SK-N-SH treated with all-trans-retinoic acid at 6 μM for 48 hours (cell line): Measurements from ENCODE around the gene UBE3C.
A peak's percentile ranks its signal among the peaks of the same experiment; 100 is the strongest.

Source experiments
- ATAC-seq: fragments of 200-7000 bp; cut with Tn5 transposase; 3 replicates; pipeline ENCODE4 v1.9.1; 2020; ENCODE audit warnings: mild to moderate bottlenecking, moderate library complexity
- BACH2 ChIP-seq: fragments of 250-450 bp; sonication (Bioruptor Pico); IDR thresholded peaks from 2 replicates; pipeline ENCODE4 v1.9.0; 2021; ENCODE audit warnings: mild to moderate bottlenecking, borderline replicate concordance
- CSDC2 ChIP-seq: fragments of 250-450 bp; sonication (Bioruptor Pico); IDR thresholded peaks from 2 replicates; pipeline ENCODE4 v1.5.0; 2020; ENCODE audit warnings: mild to moderate bottlenecking, moderate library complexity
- ESRRG ChIP-seq: fragments of 250-450 bp; sonication (Bioruptor Pico); IDR thresholded peaks from 2 replicates; pipeline ENCODE4 v1.6.1; 2021; ENCODE audit warnings: mild to moderate bottlenecking
- GLIS3 ChIP-seq: fragments of 250-450 bp; sonication (Bioruptor Pico); IDR thresholded peaks from 2 replicates; pipeline ENCODE4 v1.5.0; 2020; ENCODE audit warnings: mild to moderate bottlenecking, moderate library complexity
- ISL1 ChIP-seq: fragments of 250-450 bp; sonication (Bioruptor Pico); IDR thresholded peaks from 2 replicates; pipeline ENCODE4 v2.1.2; 2022; ENCODE audit warnings: mild to moderate bottlenecking, moderate library complexity
- OSR1 ChIP-seq: fragments of 250-450 bp; sonication (Bioruptor Pico); IDR thresholded peaks from 2 replicates; pipeline ENCODE4 v1.8.0; 2022; ENCODE audit warnings: moderate library complexity, mild to moderate bottlenecking, inconsistent platforms
- POU6F1 ChIP-seq: fragments of 250-450 bp; sonication (Bioruptor Pico); IDR thresholded peaks from 2 replicates; pipeline ENCODE4 v1.8.0; 2021; ENCODE audit warnings: low read depth, mild to moderate bottlenecking, moderate library complexity, borderline replicate concordance
- PPARA ChIP-seq: fragments of 250-450 bp; sonication (Bioruptor Pico); IDR thresholded peaks from 2 replicates; pipeline ENCODE4 v1.5.0; 2020; ENCODE audit warnings: mild to moderate bottlenecking, borderline replicate concordance
- RARB ChIP-seq: fragments of 250-450 bp; sonication (Bioruptor Pico); IDR thresholded peaks from 2 replicates; pipeline ENCODE4 v1.8.0; 2021; ENCODE audit warnings: mild to moderate bottlenecking, moderate library complexity
- SNAI2 ChIP-seq: fragments of 250-450 bp; sonication (Bioruptor Pico); IDR thresholded peaks from 2 replicates; pipeline ENCODE4 v1.5.0; 2020; ENCODE audit warnings: mild to moderate bottlenecking, moderate library complexity
- TCF4 ChIP-seq: fragments of 250-450 bp; sonication (Bioruptor Pico); IDR thresholded peaks from 2 replicates; pipeline ENCODE4 v1.8.0; 2021; ENCODE audit warnings: mild to moderate bottlenecking, moderate library complexity, borderline replicate concordance
- TOX ChIP-seq: fragments of 250-450 bp; sonication (Bioruptor Pico); IDR thresholded peaks from 2 replicates; pipeline ENCODE4 v1.8.0; 2021; ENCODE audit warnings: mild to moderate bottlenecking, moderate library complexity, borderline replicate concordance
- ZC3H10 ChIP-seq: fragments of 250-450 bp; sonication (Bioruptor Pico); IDR thresholded peaks from 2 replicates; pipeline ENCODE4 v1.5.1; 2021; ENCODE audit warnings: mild to moderate bottlenecking, moderate library complexity
- ZFP30 ChIP-seq: fragments of 450-650 bp; formaldehyde crosslinking; IDR thresholded peaks from 2 replicates; pipeline ENCODE4 v1.5.0; 2022; ENCODE audit warnings: mild to moderate bottlenecking, moderate library complexity
- ZNF70 ChIP-seq: fragments of 450-650 bp; formaldehyde crosslinking; IDR thresholded peaks from 2 replicates; pipeline ENCODE4 v1.5.0; 2020; ENCODE audit warnings: mild to moderate bottlenecking, moderate library complexity
- ZNF8 ChIP-seq: fragments of 450-650 bp; formaldehyde crosslinking; IDR thresholded peaks from 2 replicates; pipeline ENCODE4 v1.5.0; 2020; ENCODE audit warnings: mild to moderate bottlenecking, moderate library complexity
- TF ChIP-seq, protein P1 (sequence below): fragments of 250-450 bp; sonication (Bioruptor Pico); IDR thresholded peaks from 2 replicates; pipeline ENCODE4 v1.5.0; 2020; ENCODE audit warnings: mild to moderate bottlenecking, moderate library complexity
- TF ChIP-seq, protein P2 (sequence below): fragments of 250-450 bp; sonication (Bioruptor Pico); IDR thresholded peaks from 2 replicates; pipeline ENCODE4 v1.5.1; 2020; ENCODE audit warnings: low read depth, mild to moderate bottlenecking, moderate library complexity
- TF ChIP-seq, protein P3 (sequence below): fragments of 250-450 bp; sonication (Bioruptor Pico); IDR thresholded peaks from 2 replicates; pipeline ENCODE4 v1.8.0; 2020; ENCODE audit warnings: mild to moderate bottlenecking, moderate library complexity, borderline replicate concordance

UBE3C gene

DNA sequence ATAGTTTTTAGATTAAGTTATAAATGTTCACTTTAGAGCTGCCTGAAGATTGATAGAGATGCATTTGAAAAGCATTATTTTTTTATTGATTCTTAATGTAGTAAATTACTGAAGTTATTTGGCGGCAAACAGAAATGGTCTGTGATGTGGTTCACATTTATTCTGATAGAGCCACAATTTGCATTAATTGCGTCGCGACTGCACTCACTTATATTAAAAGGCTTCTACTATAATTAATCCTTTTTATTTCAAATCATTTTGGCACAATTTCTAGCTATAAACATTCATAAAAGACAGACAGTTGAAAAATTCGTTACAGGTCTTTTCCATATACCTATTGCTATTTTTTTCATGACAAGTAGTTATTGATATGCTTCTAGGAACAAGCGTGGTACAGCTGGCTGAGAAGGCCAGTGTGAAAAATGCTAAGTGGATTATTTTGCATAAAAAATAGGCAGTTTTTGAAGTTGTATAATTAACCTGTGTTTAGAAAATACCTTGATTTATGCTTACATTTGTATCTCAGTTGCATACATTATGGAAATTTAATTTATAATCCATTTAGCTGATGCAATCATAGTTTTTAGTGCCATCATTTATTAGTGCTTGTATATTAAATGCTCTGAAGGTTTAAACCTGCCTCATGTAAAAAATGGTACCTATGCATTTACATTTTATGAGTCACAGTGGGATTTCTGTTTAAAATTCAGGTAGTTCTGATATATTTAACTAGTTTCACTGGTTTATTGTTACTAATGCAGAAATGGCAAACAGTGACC lies 106.0 kb downstream of the UBE3C start:
- TF ChIP-seq PPARA (CRISPR knock-in tag): no peak
- no peak for TF ChIP-seq TCF4
- no peak for TF ChIP-seq SNAI2 (CRISPR knock-in tag)
- no peak for TF ChIP-seq ZFP30 (CRISPR knock-in tag)
- no peak for TF ChIP-seq BACH2 (CRISPR knock-in tag)
- TF ChIP-seq ZNF8 (CRISPR knock-in tag): no peak
- no peak for TF ChIP-seq ZNF70 (CRISPR knock-in tag)
- TF ChIP-seq ZC3H10: no peak
- TF ChIP-seq TOX (CRISPR knock-in tag): no peak
- no peak for TF ChIP-seq ESRRG (CRISPR knock-in tag)
- TF ChIP-seq RARB: no peak
- TF ChIP-seq POU6F1: no peak
- ATAC-seq: no peak

DNA sequence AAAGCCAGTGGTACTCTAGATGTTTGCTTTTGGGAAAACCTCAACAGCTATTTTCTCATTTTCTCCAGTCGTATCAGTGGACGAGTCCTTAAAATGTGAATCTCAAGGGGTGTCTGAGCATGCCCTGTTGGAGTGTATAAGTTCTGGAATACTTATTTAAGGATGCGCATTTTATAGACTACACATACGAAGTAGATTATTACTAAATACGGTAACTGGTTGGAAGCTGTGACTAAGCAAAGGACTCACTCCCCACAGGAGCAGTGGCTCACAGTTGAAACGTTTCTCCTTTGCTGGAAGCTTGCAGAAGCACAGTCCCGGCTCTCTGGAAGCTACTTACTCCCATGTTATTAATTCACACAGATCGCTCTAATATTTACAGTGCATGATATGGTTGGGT lies 107.3 kb downstream of the UBE3C start:
- ATAC-seq: no peak

DNA sequence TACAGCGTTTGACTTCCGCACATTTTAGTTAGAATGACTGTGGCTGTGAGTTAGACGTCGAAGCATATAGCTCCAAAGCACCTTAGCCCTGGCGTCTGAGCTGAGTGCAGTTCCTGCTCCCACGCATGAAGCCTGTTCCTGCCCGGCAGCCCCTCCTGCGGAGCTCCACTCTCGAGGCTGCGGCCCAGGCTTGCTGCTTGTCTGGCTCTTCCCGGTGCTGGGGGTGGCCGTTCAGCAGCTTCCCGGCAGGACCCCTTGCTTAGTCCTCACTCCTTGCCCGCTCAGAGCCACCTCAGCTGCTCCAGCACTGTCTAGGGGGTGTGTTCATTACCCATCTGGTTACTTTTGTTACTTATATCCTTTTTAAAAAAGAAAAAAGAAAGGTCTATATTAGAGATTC lies 109.9 kb downstream of the UBE3C start:
- TF ChIP-seq CSDC2 (CRISPR knock-in tag) (no peak), SNAI2 (CRISPR knock-in tag) (no peak), ZNF8 (CRISPR knock-in tag) (no peak), RARB (no peak)

More for the DNA sequence above, 107.3 kb downstream of the UBE3C start:
- TF ChIP-seq, protein P1, sequence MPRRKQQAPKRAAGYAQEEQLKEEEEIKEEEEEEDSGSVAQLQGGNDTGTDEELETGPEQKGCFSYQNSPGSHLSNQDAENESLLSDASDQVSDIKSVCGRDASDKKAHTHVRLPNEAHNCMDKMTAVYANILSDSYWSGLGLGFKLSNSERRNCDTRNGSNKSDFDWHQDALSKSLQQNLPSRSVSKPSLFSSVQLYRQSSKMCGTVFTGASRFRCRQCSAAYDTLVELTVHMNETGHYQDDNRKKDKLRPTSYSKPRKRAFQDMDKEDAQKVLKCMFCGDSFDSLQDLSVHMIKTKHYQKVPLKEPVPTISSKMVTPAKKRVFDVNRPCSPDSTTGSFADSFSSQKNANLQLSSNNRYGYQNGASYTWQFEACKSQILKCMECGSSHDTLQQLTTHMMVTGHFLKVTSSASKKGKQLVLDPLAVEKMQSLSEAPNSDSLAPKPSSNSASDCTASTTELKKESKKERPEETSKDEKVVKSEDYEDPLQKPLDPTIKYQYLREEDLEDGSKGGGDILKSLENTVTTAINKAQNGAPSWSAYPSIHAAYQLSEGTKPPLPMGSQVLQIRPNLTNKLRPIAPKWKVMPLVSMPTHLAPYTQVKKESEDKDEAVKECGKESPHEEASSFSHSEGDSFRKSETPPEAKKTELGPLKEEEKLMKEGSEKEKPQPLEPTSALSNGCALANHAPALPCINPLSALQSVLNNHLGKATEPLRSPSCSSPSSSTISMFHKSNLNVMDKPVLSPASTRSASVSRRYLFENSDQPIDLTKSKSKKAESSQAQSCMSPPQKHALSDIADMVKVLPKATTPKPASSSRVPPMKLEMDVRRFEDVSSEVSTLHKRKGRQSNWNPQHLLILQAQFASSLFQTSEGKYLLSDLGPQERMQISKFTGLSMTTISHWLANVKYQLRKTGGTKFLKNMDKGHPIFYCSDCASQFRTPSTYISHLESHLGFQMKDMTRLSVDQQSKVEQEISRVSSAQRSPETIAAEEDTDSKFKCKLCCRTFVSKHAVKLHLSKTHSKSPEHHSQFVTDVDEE (CRISPR knock-in tag): no peak
- TF ChIP-seq OSR1 (CRISPR knock-in tag) (no peak), POU6F1 (no peak), TCF4 (no peak)

GRCh38 chr7:157250605-157251228 lies 112.0 kb downstream of the UBE3C start:
- ATAC-seq: peak; percentile 91
- TF ChIP-seq CSDC2 (CRISPR knock-in tag) (no peak), SNAI2 (CRISPR knock-in tag) (no peak), ISL1 (CRISPR knock-in tag) (no peak), GLIS3 (CRISPR knock-in tag) (no peak), BACH2 (CRISPR knock-in tag) (no peak), RARB (no peak), ZNF8 (CRISPR knock-in tag) (no peak), PPARA (CRISPR knock-in tag) (no peak), POU6F1 (no peak), ZC3H10 (no peak), ZFP30 (CRISPR knock-in tag) (no peak)
- TF ChIP-seq, protein P2, sequence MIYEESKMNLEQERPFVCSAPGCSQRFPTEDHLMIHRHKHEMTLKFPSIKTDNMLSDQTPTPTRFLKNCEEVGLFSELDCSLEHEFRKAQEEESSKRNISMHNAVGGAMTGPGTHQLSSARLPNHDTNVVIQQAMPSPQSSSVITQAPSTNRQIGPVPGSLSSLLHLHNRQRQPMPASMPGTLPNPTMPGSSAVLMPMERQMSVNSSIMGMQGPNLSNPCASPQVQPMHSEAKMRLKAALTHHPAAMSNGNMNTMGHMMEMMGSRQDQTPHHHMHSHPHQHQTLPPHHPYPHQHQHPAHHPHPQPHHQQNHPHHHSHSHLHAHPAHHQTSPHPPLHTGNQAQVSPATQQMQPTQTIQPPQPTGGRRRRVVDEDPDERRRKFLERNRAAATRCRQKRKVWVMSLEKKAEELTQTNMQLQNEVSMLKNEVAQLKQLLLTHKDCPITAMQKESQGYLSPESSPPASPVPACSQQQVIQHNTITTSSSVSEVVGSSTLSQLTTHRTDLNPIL (CRISPR knock-in tag): no peak
- TF ChIP-seq, protein P1 (CRISPR knock-in tag): no peak
- TF ChIP-seq, protein P3, sequence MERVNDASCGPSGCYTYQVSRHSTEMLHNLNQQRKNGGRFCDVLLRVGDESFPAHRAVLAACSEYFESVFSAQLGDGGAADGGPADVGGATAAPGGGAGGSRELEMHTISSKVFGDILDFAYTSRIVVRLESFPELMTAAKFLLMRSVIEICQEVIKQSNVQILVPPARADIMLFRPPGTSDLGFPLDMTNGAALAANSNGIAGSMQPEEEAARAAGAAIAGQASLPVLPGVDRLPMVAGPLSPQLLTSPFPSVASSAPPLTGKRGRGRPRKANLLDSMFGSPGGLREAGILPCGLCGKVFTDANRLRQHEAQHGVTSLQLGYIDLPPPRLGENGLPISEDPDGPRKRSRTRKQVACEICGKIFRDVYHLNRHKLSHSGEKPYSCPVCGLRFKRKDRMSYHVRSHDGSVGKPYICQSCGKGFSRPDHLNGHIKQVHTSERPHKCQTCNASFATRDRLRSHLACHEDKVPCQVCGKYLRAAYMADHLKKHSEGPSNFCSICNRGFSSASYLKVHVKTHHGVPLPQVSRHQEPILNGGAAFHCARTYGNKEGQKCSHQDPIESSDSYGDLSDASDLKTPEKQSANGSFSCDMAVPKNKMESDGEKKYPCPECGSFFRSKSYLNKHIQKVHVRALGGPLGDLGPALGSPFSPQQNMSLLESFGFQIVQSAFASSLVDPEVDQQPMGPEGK (CRISPR knock-in tag): no peak

More for the DNA sequence above, 109.9 kb downstream of the UBE3C start:
- no peak for ATAC-seq
